K562 (cell line): ENCODE results near the gene FANCG. TPM values are rescaled to one million over a fixed set of nuclear protein-coding genes. Genes with fewer than 3 reads are reported as not detected.
A peak's percentile ranks its signal among the peaks of the same experiment; 100 is the strongest.

Source experiments
- BMI1 ChIP-seq: fragments of 150-350 bp; IDR thresholded peaks from 2 replicates; pipeline ENCODE4 v1.6.1; 2014; ENCODE audit warnings: low read length
- DMBX1 ChIP-seq: fragments of 250-450 bp; sonication (Bioruptor Pico); IDR thresholded peaks from 2 replicates; pipeline ENCODE4 v1.8.0; 2022; ENCODE audit warnings: inconsistent platforms, mild to moderate bottlenecking, moderate library complexity, borderline replicate concordance
- ERF ChIP-seq: fragments of 450-650 bp; formaldehyde crosslinking; IDR thresholded peaks from 2 replicates; pipeline ENCODE4 v1.4.0; 2020; ENCODE audit warnings: mild to moderate bottlenecking, mixed read lengths
- ETS2 ChIP-seq: IDR thresholded peaks from 2 replicates; pipeline ENCODE4 v1.6.1; 2016; ENCODE audit warnings: borderline replicate concordance, missing genetic modification characterization, mild to moderate bottlenecking, moderate library complexity, missing compliant biosample characterization; ENCODE audit not compliant: poor library complexity, severe bottlenecking
- HINFP ChIP-seq: fragments of 450-650 bp; conservative IDR thresholded peaks from 2 replicates; pipeline ENCODE4 v1.6.1; 2016; ENCODE audit warnings: missing genetic modification characterization, low read depth, mild to moderate bottlenecking, control low read depth, missing compliant biosample characterization
- HIVEP1 ChIP-seq: fragments of 250-450 bp; sonication (Bioruptor Pico); IDR thresholded peaks from 2 replicates; pipeline ENCODE4 v1.4.0; 2020; ENCODE audit warnings: mild to moderate bottlenecking
- HMGN3 ChIP-seq: IDR thresholded peaks from 2 replicates; pipeline ENCODE4 v1.6.1; 2011; ENCODE audit warnings: borderline replicate concordance, low read depth, mild to moderate bottlenecking, mixed read lengths, low read length; ENCODE audit not compliant: insufficient read length; ENCODE audit errors: extremely low read depth
- KDM5B ChIP-seq: fragments of 200-600 bp; sonication (generic); IDR thresholded peaks from 2 replicates; pipeline ENCODE4 v1.6.1; 2012; ENCODE audit warnings: low read depth, mild to moderate bottlenecking, moderate library complexity, low read length, control low read depth, inconsistent platforms; ENCODE audit not compliant: insufficient replicate concordance
- MTA2 ChIP-seq: fragments of 450-650 bp; IDR thresholded peaks from 2 replicates; pipeline ENCODE4 v1.6.1; 2016; ENCODE audit warnings: low read depth
- MYC ChIP-seq, 2 experiments: fragments of 250-450 bp in 1 of 2; sonication (Bioruptor Pico) in 1 of 2; IDR thresholded peaks; 2 replicates each; pipeline versions ENCODE4 v1.5.1 to v1.6.1; 2012 to 2021; ENCODE audit warnings: low read depth in 2 of 2, borderline replicate concordance in 1 of 2, improper control_type of control experiment in 1 of 2, low read length in 1 of 2, mild to moderate bottlenecking in 1 of 2, moderate library complexity in 1 of 2
- NKRF ChIP-seq: fragments of 450-650 bp; IDR thresholded peaks from 2 replicates; pipeline ENCODE4 v1.6.1; 2016; ENCODE audit warnings: borderline replicate concordance
- PYGO2 ChIP-seq: fragments of 450-650 bp; IDR thresholded peaks from 2 replicates; pipeline ENCODE4 v1.6.1; 2016; ENCODE audit warnings: mild to moderate bottlenecking, missing genetic modification characterization, moderate library complexity, missing compliant biosample characterization
- RB1 ChIP-seq: fragments of 450-650 bp; IDR thresholded peaks from 2 replicates; pipeline ENCODE4 v1.6.1; 2017; ENCODE audit warnings: low read depth, mild to moderate bottlenecking
- RBM39 ChIP-seq: fragments of 200-400 bp; formaldehyde crosslinking; optimal IDR thresholded peaks from 2 replicates; pipeline ENCODE3; 2018; ENCODE audit warnings: low read depth, low read length
- SIX5 ChIP-seq, 2 experiments: IDR thresholded peaks; 2 replicates each; pipeline ENCODE4 v1.6.1; 2011; ENCODE audit warnings: low read length in 2 of 2, borderline replicate concordance in 1 of 2, low read depth in 1 of 2, mild to moderate bottlenecking in 1 of 2, moderate library complexity in 1 of 2; ENCODE audit not compliant: insufficient read depth in 1 of 2
- TCF15 ChIP-seq: fragments of 250-450 bp; sonication (Bioruptor Pico); IDR thresholded peaks from 2 replicates; pipeline ENCODE4 v1.8.0; 2022; ENCODE audit warnings: moderate library complexity, mild to moderate bottlenecking, inconsistent platforms
- UBTF ChIP-seq, 2 experiments: IDR thresholded peaks; 2 replicates each; pipeline ENCODE4 v1.6.1; 2012; ENCODE audit warnings: improper control_type of control experiment in 2 of 2, low read depth in 2 of 2, low read length in 2 of 2, borderline replicate concordance in 1 of 2
- ZNF347 ChIP-seq: fragments of 450-650 bp; formaldehyde crosslinking; IDR thresholded peaks from 2 replicates; pipeline ENCODE4 v1.4.0; 2020; ENCODE audit warnings: low read depth, mild to moderate bottlenecking, moderate library complexity
- ZNF444 ChIP-seq: fragments of 250-450 bp; sonication (Bioruptor Pico); IDR thresholded peaks from 2 replicates; pipeline ENCODE4 v1.4.0; 2020; ENCODE audit warnings: mild to moderate bottlenecking, moderate library complexity
- polyA plus RNA-seq, 8 experiments: library from polyadenylated mRNA; depleted of rRNA in 4 of 8; stranded (reverse) in 5 of 8; unstranded in 3 of 8; fragments of >200 nt; fragmentation: Nextera tagmentation in 2 of 8; fragmentation: Illumina TruSeq in 1 of 8; extraction: Ambion mirVana in 2 of 8; extraction: Trizol in 1 of 8; gene quantifications; 2 replicates each; pipeline versions ENCODE4 v1.2.1 to v1.2.3, GENCODE V29; 2011 to 2014; ENCODE audit warnings: inconsistent platforms in 1 of 8, missing spikeins in 1 of 8
- total RNA-seq, 7 experiments: library from RNA; depleted of rRNA in 6 of 7; stranded (reverse); fragments of >200 nt in 6 of 7; fragmentation: Illumina TruSeq in 2 of 7; extraction: Trizol in 2 of 7; gene quantifications; 2 replicates each; pipeline versions ENCODE4 v1.2.1 to v1.2.3, GENCODE V29; 2011 to 2021; ENCODE audit warnings: low replicate concordance in 1 of 7

Gene FANCG
- total and polyA plus RNA-seq, 9 of the 15 experiments (the other 6 are each of a cell fraction or from before 2014, with no cell fraction given), result 7.5 to 43.9 (median 31.0) TPM

- TF ChIP-seq TCF15 (CRISPR knock-in tag), result no peak
- no peak for TF ChIP-seq BMI1
- peak; percentile 40; the same call in 1 of the 2 replicates for TF ChIP-seq NKRF
- no peak for TF ChIP-seq RBM39
- TF ChIP-seq PYGO2 (tag), result no peak
- TF ChIP-seq ETS2, result no peak
- no peak for TF ChIP-seq HINFP (tag)
- TF ChIP-seq KDM5B, result peak; percentile 66
- TF ChIP-seq ZNF444, result no peak
- no peak for TF ChIP-seq MTA2
- TF ChIP-seq RB1, result peak; percentile 93
- TF ChIP-seq SIX5 (IDR thresholded peaks at IDR 0.05; ENCODE audit: borderline replicate concordance in 1 of 2, insufficient read depth in 1 of 2, low read depth in 1 of 2, low read length in 2 of 2), result peak; percentile 54 to 57; a peak in 2 of 4 replicates
- peak in 1 of 2 experiments; percentile 56; a peak in 1 of 4 replicates for TF ChIP-seq UBTF (IDR thresholded peaks at IDR 0.05; ENCODE audit: borderline replicate concordance in 1 of 2, low read depth in 2 of 2, low read length in 2 of 2)
- no peak for TF ChIP-seq HIVEP1 (CRISPR knock-in tag)
- TF ChIP-seq ZNF347 (CRISPR knock-in tag), result no peak
- TF ChIP-seq HMGN3, result peak; percentile 60
- peak; percentile 53; the same call in 1 of the 2 replicates for TF ChIP-seq MYC (IDR thresholded peaks at IDR 0.05; ENCODE audit: low read depth, low read length)
- no peak for TF ChIP-seq MYC (CRISPR knock-in tag; IDR thresholded peaks at IDR 0.05; ENCODE audit: borderline replicate concordance, low read depth)
- TF ChIP-seq DMBX1 (CRISPR knock-in tag), result no peak
- TF ChIP-seq ERF (CRISPR knock-in tag), result 0 out of 2 replicates have a peak, but pooled peaks have one; percentile 52
Measured at GRCh38 chr9:35079426-35080341, at the start of gene FANCG (continued).
